Measurements from ENCODE around the gene TP53I13.

- TF ChIP-seq EP300 (IDR thresholded peaks at IDR 0.05; ENCODE audit: borderline replicate concordance in 1 of 2, control insufficient read depth in 1 of 2, low read depth in 2 of 2, low read length in 2 of 2), result no peak
- TF ChIP-seq NFYB (IDR thresholded peaks at IDR 0.05; ENCODE audit: insufficient read depth, low read depth, low read length), result no peak
- peak; percentile 54 for TF ChIP-seq NRF1 (conservative IDR thresholded peaks at IDR 0.05; ENCODE audit: low read depth, low read length)
- TF ChIP-seq GABPA (IDR thresholded peaks at IDR 0.05; ENCODE audit: low read depth), result no peak
Measured at GRCh38 chr17:29617125-29617480, 48.6 kb downstream of the TP53I13 start.
